ENCODE measurements around the gene ACOX3.

The ACOX3 gene

GRCh38 chr4:8385106-8385505, 55.4 kb downstream of the ACOX3 start:
- DNase-seq = no peak

DNA sequence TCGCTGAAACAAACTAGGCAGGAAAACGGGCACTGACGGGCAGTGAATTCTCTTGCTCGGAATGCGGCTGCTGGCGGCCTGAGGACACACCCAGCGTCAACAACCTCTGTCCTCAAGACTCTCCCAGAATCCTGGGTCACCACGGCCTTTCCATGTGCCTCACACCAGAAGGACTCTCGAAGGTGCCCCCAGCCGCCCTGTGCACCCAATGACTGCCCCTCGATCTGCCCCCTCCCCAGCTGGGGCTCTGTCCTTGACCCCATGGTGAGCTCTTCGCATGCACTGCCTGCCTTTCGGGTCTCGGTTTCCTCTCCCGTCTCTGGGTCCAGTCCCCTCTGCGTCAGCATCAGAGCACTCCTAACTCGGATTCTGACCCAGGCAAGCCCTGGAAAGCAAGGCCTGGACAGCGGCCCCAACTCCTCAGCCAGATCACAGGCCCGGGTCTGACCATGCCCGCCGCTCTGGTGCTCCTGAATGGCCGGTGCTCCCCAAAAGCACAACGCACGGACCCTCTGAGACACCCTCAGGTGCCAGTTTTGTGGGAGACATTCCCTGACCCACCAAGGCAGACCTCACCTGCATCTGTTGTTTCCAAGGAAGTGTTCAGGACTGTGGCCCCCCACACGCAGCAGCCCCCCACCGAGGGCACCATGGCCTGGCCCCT, 56.0 kb downstream of the ACOX3 start:
- DNase-seq = no peak

DNA sequence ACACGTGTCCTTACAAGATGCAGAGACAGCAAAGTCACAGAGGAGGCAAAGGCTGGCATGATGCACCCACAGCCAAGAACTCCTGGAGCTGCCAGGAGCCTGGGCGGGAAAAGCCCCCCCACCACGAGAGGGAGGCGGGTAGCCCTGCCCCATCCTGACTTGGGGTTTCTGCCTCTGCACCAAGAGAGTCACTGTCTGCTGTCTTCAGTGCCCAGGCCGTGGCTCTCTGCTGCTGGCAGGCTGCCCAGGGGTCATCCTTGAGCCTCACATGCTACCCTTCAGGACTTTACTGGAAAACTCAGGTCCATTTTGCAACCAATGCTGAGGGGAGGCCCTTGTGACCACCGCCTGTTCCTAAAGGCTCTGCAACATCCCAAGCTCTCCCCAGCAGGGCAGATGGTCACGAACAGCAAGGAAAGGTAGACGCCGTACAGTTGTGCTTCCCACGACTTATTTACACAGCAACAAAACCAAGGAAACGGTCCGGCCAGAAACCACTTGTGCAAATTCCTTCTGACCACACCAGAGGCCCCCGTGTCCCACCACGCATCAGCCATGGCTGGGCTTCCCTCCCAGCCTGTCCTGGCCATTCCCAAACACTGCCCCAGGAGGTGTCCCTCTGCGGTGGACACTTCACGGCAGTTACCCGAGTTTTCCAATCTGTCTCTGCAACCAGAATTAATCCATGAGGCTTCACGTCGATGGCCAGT, 56.9 kb downstream of the ACOX3 start:
- no peak for DNase-seq

- no peak for DNase-seq
Measured at GRCh38 chr4:8383016-8383415, 57.5 kb downstream of the ACOX3 start.

GRCh38 chr4:8381814-8382581, 58.5 kb downstream of the ACOX3 start:
- no peak for DNase-seq

- DNase-seq = no peak
Measured at GRCh38 chr4:8380511-8381415, 59.8 kb downstream of the ACOX3 start.

GRCh38 chr4:8379771-8380170, 60.8 kb downstream of the ACOX3 start:
- no peak for DNase-seq

GRCh38 chr4:8379281-8379680, 61.2 kb downstream of the ACOX3 start:
- no peak for DNase-seq

DNA sequence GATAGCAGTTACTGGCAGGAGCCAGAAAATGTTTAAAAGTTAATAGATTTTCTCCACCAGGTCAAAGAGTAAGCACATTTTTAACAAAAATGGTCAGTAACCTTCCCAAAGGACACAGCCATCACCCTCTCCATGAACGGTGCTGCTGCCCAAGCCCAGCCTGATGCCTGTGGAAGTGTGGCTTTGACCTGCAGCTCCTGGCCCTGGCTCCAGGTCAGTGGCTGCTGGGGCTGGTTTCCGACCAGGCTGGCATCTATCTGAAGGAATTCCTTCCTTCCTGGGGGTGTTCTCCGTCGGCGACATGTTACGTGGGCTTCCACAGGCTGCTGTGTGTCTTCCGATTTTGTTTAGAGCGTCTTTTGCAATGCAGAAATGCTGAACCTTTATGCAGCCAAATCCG, 61.7 kb downstream of the ACOX3 start:
- DNase-seq = no peak

- no peak for DNase-seq
Measured at GRCh38 chr4:8378101-8378724, 62.3 kb downstream of the ACOX3 start.

DNA sequence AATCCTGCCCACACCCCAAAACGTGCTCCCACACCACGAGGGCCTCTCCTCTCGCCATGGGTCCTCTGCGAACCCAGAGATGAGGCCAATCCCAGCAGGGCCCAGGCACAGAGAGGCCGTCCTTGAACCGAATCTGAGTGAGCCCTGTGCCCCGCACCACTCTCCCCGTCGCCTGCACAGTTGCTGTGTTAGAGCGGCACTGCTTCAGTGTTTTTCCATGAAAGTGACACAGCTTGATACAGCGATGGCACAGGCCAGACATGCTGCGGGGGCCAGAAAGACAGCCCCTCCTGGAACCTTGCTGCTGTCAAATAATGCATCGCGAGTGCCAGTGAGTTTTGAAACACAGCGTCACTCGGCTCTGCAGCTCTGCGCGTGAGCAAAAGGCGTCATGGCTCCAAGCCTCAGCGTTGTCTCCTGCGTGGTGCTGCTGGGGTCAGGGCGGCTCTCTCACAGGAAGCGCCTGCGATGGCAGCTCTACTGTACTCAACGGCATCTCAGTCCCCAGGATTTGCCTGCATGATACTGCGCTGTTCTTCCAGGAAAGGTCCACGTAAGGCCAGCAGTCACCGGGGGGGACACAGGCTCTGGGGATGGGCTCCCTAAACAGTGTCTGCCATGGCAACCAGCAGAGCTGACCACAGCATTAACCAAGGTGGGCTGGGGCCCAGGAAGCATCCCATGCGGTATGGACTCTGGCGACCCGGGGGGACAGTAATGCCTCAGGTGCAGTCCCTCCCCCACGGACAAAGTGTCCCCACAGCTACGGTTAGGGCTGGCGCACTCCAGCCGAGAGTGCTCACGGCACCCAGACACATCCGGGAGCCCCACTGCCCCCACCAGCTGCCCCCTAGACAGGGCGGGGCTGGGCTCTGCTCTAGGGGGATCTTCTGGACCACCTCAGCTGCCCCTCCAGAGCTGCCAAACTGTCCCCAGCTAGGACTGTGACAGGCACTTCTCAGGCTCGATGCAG, 63.1 kb downstream of the ACOX3 start:
- no peak for DNase-seq

DNA sequence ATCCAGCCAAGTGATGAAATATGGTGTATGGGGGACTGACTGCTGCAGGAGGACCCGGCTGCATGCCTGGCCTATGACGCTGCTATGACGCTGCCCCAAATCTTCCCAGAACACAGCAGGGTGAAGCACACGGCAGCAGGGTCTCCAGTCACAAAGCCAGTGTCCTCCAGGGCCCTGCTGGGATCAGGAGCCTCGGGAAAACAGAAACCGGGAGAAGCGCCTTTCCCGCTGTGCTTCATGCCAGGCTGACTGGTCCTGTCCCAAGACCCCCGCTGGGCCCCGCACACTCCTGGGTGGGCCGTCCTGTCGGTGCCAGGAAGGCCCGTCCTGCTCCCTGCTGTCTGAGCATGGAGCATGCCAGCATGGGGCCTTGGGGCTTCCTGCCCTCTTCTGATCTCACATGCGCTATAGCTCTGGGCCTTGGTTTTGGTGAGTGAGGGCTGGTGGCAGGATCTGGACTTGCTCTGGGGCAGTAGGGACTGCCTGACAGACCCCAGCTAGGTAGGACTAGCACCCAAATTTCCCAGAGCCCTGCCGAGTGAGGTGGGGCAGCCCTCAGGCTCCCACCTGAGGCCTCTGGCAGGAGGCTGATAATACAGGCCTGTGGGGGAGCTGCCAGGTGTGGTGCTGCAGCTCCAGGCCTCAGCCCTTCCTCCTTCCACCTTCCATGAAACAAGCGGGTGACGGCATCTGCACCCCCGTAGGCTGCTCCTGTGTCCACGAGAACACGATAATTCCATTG, 64.0 kb downstream of the ACOX3 start:
- DNase-seq = no peak

DNA sequence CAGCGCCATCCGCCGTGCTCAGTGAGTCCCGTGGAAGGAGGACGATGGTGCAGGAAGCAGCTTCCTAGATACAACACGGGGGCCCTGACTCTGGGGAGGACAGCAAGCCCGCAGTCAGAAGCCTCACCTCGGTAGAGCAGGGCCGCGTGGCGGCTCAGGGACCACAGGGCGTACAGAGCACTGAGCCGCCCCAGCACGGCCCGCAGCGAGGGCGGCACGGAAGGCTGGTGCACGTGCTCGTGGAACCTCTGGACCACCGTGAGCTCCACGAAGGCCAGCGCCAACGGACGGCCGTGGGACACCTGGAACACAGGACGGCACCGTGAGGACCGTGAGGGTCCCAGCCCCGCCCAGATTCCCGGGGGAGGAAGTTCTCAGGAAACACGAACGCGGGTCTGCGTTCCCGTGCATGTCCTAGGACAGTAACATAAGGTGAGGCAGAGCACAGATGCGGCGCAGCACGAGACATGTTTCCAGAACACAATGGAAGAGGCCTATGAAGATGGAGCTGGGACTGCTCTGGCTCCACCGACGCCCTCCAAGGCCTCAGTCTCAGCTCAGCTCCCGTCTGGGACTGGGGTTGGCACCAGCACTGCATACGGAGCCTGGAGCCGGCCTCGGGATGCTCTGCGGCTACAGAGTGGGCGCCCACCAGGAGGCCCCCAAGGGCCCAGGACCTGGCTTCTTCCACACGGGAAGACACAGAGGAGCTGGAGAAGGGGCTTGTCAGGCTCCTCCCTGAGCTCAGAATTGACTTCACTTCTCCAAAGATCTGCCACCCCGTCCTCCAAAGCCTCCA, 65.5 kb downstream of the ACOX3 start:
- DNase-seq = no peak

GRCh38 chr4:8373973-8374545, 66.5 kb downstream of the ACOX3 start:
- no peak for DNase-seq

DNA sequence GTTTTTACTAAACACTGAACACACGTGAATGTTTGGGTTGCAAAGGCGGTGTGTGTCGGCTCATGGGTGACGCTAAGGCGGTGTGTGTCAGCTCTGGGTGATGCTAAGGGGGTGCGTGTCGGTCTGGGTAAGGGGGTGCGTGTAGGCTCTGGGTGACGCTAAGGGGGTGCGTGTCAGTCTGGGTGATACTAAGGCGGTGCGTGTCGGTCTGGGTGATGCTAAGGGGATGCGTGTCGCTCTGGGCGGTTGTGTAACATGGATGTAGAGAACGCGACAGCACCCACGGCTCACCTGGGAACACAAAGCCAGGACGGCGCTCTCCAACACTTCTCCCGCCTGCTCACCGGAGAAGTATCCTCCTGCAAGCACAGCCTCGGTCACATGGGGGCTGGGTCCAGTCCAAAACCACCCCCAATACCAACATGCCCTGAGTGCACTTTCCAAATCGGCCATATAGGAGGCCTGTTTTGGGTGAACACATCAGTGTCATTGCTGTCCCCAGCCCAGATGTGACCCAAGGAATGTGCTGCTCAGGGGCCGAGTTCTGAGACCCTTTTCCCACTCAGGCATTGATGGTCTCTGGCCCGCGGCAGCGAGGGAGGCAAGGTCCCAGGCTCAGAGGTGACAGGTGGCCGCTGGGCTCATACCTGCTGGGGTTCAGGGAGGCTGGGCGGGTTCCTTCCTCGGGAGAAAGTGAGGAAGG, 67.1 kb downstream of the ACOX3 start:
- DNase-seq = no peak

- no peak for DNase-seq
Measured at GRCh38 chr4:8372506-8372905, 68.0 kb downstream of the ACOX3 start.

DNA sequence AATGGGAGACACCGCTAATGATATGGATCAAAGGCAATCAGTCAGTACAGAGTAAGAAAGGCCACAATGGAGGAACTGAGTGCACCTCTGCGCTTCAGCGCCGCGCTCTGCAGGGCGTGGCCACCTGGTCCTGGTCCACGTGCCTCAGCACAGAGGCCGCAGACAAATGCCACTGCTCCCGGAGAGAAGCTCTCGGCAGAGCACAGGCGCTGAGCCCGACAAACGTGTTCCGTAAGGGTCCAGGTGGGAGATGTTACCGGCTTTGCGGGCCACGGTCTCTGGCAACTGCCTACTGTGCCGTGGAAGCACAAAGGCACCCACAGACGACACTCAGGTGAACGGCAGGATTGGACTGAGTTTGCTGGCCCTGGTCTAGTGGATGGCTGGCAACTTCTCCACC, 68.9 kb downstream of the ACOX3 start:
- DNase-seq = no peak

- no peak for DNase-seq
Measured at GRCh38 chr4:8370835-8371595, 69.5 kb downstream of the ACOX3 start.

Data from NCI-H446 treated with DMSO at 0.1 percent for 48 hours (cell line).